GM12874 (cell line): ENCODE data around the gene POM121L2.

ENCODE experiments used
- CTCF ChIP-seq: IDR thresholded peaks from 2 replicates; pipeline ENCODE4 v1.5.1; 2011; ENCODE audit warnings: low read depth, mild to moderate bottlenecking, control low read depth, low read length, moderate library complexity; ENCODE audit not compliant: insufficient read depth

POM121L2 gene

GRCh38 chr6:27312146-27312949 is at the start of gene POM121L2:
Gene POM121L2, minus strand, starts transcription at chr6:27312273. Its CDS starts 103 bp downstream, at chr6:27312170.
- TF ChIP-seq CTCF = peak; percentile 86

- no peak for TF ChIP-seq CTCF
These were observed 47.2 kb upstream of the POM121L2 start for GRCh38 chr6:27359231-27359630.

GRCh38 chr6:27358786-27359185 is 46.7 kb upstream of the POM121L2 start:
- TF ChIP-seq CTCF = no peak

GRCh38 chr6:27352850-27353249 is 40.8 kb upstream of the POM121L2 start:
- TF ChIP-seq CTCF = no peak

- no peak for TF ChIP-seq CTCF
These were observed 22.1 kb upstream of the POM121L2 start for GRCh38 chr6:27334141-27334540.

GRCh38 chr6:27333642-27334040 is 21.6 kb upstream of the POM121L2 start:
- no peak for TF ChIP-seq CTCF

GRCh38 chr6:27332692-27333641 is 20.9 kb upstream of the POM121L2 start:
- TF ChIP-seq CTCF = no peak
